Esophagus (tissue), 2 donors: ENCODE data around the gene MICAL3. TPM values are rescaled to one million over a fixed set of nuclear protein-coding genes. Genes with fewer than 3 reads are reported as not detected.
"Not testable (repeated sequence)": the region's sequence is repeated elsewhere in the genome, so short reads cannot be mapped to it uniquely, and the experiment has no call there.

Source experiments
- H3K27ac ChIP-seq, 2 donors: one replicate each; pipeline ENCODE4 v1.5.1; 2013; ENCODE audit warnings: low read depth in 2 of 2, mild to moderate bottlenecking in 2 of 2, inconsistent platforms in 1 of 2, low read length in 1 of 2, moderate library complexity in 1 of 2
- H3K27me3 ChIP-seq, 2 donors: one replicate each; pipeline ENCODE4 v1.6.1; 2013; ENCODE audit warnings: low read length in 2 of 2, control low read depth in 1 of 2, mild to moderate bottlenecking in 1 of 2; ENCODE audit not compliant: insufficient read depth in 2 of 2, control insufficient read depth in 1 of 2
- H3K36me3 ChIP-seq, 2 donors: one replicate each; pipeline ENCODE4 v1.6.1; 2013; ENCODE audit warnings: low read length in 1 of 2; ENCODE audit not compliant: control insufficient read depth in 2 of 2, insufficient read depth in 2 of 2
- H3K4me1 ChIP-seq, 2 donors: one replicate each; pipeline ENCODE4 v1.6.1; 2013; ENCODE audit warnings: low read length in 1 of 2; ENCODE audit not compliant: control insufficient read depth in 2 of 2, insufficient read depth in 2 of 2
- H3K4me3 ChIP-seq, 2 donors: one replicate each; pipeline ENCODE4 v1.5.1; 2013; ENCODE audit warnings: low read length in 2 of 2, mild to moderate bottlenecking in 2 of 2, low read depth in 1 of 2, moderate library complexity in 1 of 2
- H3K9me3 ChIP-seq, 2 donors: one replicate each; pipeline ENCODE4 v1.6.1; 2013; ENCODE audit warnings: mild to moderate bottlenecking in 2 of 2, low read depth in 1 of 2, low read length in 1 of 2, moderate library complexity in 1 of 2; ENCODE audit not compliant: control insufficient read depth in 2 of 2, insufficient read depth in 1 of 2
- WGBS, 2 donors: extraction: QIAGEN DNeasy Blood & Tissue Kit; methylation state at CpG; one replicate each; pipeline ENCODE4 v1.1.7; 2013; 5-methylcytosine and 5-hydroxymethylcytosine counted together
- polyA plus RNA-seq, 2 donors: library from polyadenylated mRNA; stranded (reverse); fragments of 200-250 nt; gene quantifications; one replicate each; pipeline ENCODE4 v1.2.3, GENCODE V29; 2013
- donor health status: healthy with polysubstance abuse.
- donor health status: Bipolar disorder and iron deficiency.

The MICAL3 gene
- polyA plus RNA-seq, 2 donors, result 6.2 to 13.3 TPM

GRCh38 chr22:17770180-17771077 is 253.9 kb downstream of the MICAL3 start:
- WGBS, 2 donors, result 88 to 89% methylated on average over 19 of the region's 19 CpGs
- Histone ChIP-seq H3K27ac (no peak overlapping the region), H3K36me3 (peaks cover 0 to 2% of the 10 kb centered on the region in 2 donors), H3K4me1 (peaks cover 3 to 21% of the 10 kb centered on the region in 2 donors), H3K27me3 (no peaks in the 10 kb centered on the region), H3K4me3 (no peak overlapping the region), H3K9me3 (no peaks in the 10 kb centered on the region)

GRCh38 chr22:17769716-17770082 is 254.7 kb downstream of the MICAL3 start:
- Histone ChIP-seq H3K4me1 (peaks cover 3 to 21% of the 10 kb centered on the region in 2 donors), H3K27ac (no peak overlapping the region), H3K9me3 (no peaks in the 10 kb centered on the region), H3K4me3 (no peak overlapping the region), H3K36me3 (peaks cover 0 to 2% of the 10 kb centered on the region in 2 donors), H3K27me3 (no peaks in the 10 kb centered on the region)
- WGBS, 2 donors, result 72 to 74% methylated on average over 9 of the region's 9 CpGs

GRCh38 chr22:17769013-17769715 is 255.2 kb downstream of the MICAL3 start:
- no peaks in the 10 kb centered on the region for H3K27me3 ChIP-seq
- H3K4me3 ChIP-seq, result no peak overlapping the region
- 77 to 88% methylated on average over 14 of the region's 14 CpGs for WGBS, 2 donors
- peaks cover 3 to 21% of the 10 kb centered on the region in 2 donors for H3K4me1 ChIP-seq
- no peaks in the 10 kb centered on the region for H3K9me3 ChIP-seq
- H3K27ac ChIP-seq, result no peak overlapping the region
- H3K36me3 ChIP-seq, result peaks cover 0 to 2% of the 10 kb centered on the region in 2 donors

- no peaks in the 10 kb centered on the region for H3K9me3 ChIP-seq
- peaks cover 0 to 2% of the 10 kb centered on the region in 2 donors for H3K36me3 ChIP-seq
- no peak overlapping the region for H3K4me3 ChIP-seq
- peaks cover 0 to 10% of the 10 kb centered on the region in 2 donors for H3K4me1 ChIP-seq
- WGBS, 2 donors, result 74 to 82% methylated on average over 14 of the region's 14 CpGs
- no peaks in the 10 kb centered on the region for H3K27me3 ChIP-seq
- no peak overlapping the region for H3K27ac ChIP-seq
Observed at GRCh38 chr22:17767233-17768065, 256.9 kb downstream of the MICAL3 start.

- 90 to 95% methylated on average over 5 of the region's 5 CpGs for WGBS, 2 donors
- not testable (repeated sequence) for H3K36me3 ChIP-seq, H3K4me3 ChIP-seq, H3K4me1 ChIP-seq, H3K27ac ChIP-seq, H3K9me3 ChIP-seq, H3K27me3 ChIP-seq
Observed at GRCh38 chr22:17764852-17765251, 259.5 kb downstream of the MICAL3 start.

DNA sequence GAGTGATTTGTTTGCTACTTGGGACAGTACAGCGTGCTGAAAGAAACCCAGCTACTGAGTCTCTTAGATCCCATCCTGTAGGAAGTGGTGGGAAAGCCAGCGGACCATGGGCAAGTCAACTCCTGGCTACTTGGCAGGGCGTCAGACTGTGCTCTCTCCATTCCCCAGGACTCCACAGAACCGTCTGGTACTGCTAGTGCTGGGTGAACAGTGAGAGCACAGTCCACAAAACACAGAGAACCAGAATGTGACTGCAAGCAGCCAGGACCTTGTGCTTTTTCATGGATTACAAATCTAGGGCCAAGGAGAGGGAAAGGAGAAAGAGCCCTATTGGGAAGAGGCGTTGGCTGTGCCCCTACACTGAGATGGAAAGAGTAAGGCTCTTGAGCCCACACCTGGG is 260.3 kb downstream of the MICAL3 start:
- H3K4me1 ChIP-seq, result no peaks in the 10 kb centered on the region
- WGBS, 2 donors, result 79 to 84% methylated on average over 5 of the region's 5 CpGs
- no peak overlapping the region for H3K27ac ChIP-seq
- no peak overlapping the region for H3K4me3 ChIP-seq
- H3K27me3 ChIP-seq, result no peaks in the 10 kb centered on the region
- no peaks in the 10 kb centered on the region for H3K36me3 ChIP-seq
- no peaks in the 10 kb centered on the region for H3K9me3 ChIP-seq

- not testable (repeated sequence) for H3K27me3 ChIP-seq, H3K27ac ChIP-seq, H3K36me3 ChIP-seq, H3K9me3 ChIP-seq, H3K4me1 ChIP-seq, H3K4me3 ChIP-seq
- WGBS, 2 donors, result 90% methylated on average over 10 of the region's 10 CpGs
Observed at GRCh38 chr22:17763442-17763841, 260.9 kb downstream of the MICAL3 start.

DNA sequence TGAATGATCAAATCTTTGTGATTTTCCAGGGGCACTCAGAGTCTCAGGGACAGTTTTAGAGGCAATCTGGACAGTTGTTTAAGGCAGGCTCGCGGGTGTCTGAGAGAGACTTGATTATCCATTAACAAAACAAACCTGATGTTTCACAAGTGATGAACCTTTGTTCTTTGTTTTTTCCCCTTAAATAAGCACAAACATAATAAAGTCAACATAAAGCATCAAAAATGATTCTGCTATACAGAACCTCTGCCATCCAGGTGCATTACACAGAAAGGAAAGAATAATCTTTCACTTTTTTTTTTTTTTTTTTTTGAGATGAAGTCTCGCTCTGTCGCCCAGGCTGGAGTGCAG is 263.2 kb downstream of the MICAL3 start:
- 92 to 93% methylated on average over 2 of the region's 4 CpGs for WGBS, 2 donors
- Histone ChIP-seq H3K27me3 (no peaks in the 10 kb centered on the region), H3K27ac (no peak overlapping the region)

GRCh38 chr22:17754233-17754925 is 270.0 kb downstream of the MICAL3 start:
- Histone ChIP-seq H3K27ac (no peak overlapping the region), H3K4me1 (no peaks in the 10 kb centered on the region), H3K4me3 (no peak overlapping the region), H3K27me3 (no peaks in the 10 kb centered on the region), H3K9me3 (no peaks in the 10 kb centered on the region), H3K36me3 (no peaks in the 10 kb centered on the region)
- 90 to 92% methylated on average over 14 of the region's 14 CpGs for WGBS, 2 donors

More for the DNA sequence above, 263.2 kb downstream of the MICAL3 start:
- Histone ChIP-seq H3K36me3 (no peaks in the 10 kb centered on the region), H3K4me1 (no peaks in the 10 kb centered on the region), H3K9me3 (no peaks in the 10 kb centered on the region), H3K4me3 (no peak overlapping the region)
